Uterus (tissue), 4 donors: ENCODE data around the gene PFKFB3. TPM values are rescaled to one million over a fixed set of nuclear protein-coding genes. Genes with fewer than 3 reads are reported as not detected.
"Not testable (repeated sequence)": the region's sequence is repeated elsewhere in the genome, so short reads cannot be mapped to it uniquely, and the experiment has no call there.

Experiments used
- DNase-seq, 2 donors: peaks; one replicate each; pipeline ENCODE4 v3.0.0-alpha.2; 2019 to 2020
- H3K27ac ChIP-seq, 2 donors: fragments of 200-600 bp; sonication (generic); 1 replicate in 1 of 2; 2 replicates in 1 of 2; pipeline ENCODE4 v1.5.1; 2016 to 2018
- H3K27me3 ChIP-seq, 2 donors: fragments of 200-600 bp; sonication (generic); one replicate each; pipeline ENCODE4 v1.5.1; 2018 to 2019; ENCODE audit warnings: control low read depth in 1 of 2
- H3K36me3 ChIP-seq, 2 donors: fragments of 200-600 bp; sonication (generic); one replicate each; pipeline ENCODE4 v1.5.1; 2019; ENCODE audit warnings: control low read depth in 1 of 2
- H3K4me1 ChIP-seq, 2 donors: fragments of 200-600 bp; sonication (generic); one replicate each; pipeline ENCODE4 v1.5.1; 2018 to 2019; ENCODE audit warnings: control low read depth in 1 of 2
- H3K4me3 ChIP-seq, 2 donors: fragments of 200-600 bp; sonication (generic); 1 replicate in 1 of 2; 2 replicates in 1 of 2; pipeline ENCODE4 v1.5.1; 2018 to 2019; ENCODE audit warnings: mild to moderate bottlenecking in 1 of 2
- H3K9me3 ChIP-seq, 2 donors: fragments of 200-600 bp; sonication (generic); one replicate each; pipeline ENCODE4 v1.5.1; 2019; ENCODE audit warnings: control low read depth in 1 of 2
- CTCF ChIP-seq, 4 experiments: fragments of 200-600 bp in 2 of 4; fragments of 450-650 bp in 2 of 4; sonication (generic) in 2 of 4; IDR thresholded peaks; one replicate each; pipeline ENCODE4 v1.5.1; 2016 to 2019; ENCODE audit warnings: antibody characterized with exemption in 4 of 4, mild to moderate bottlenecking in 2 of 4, moderate library complexity in 1 of 4
- POLR2A ChIP-seq, 2 donors: fragments of 450-650 bp; IDR thresholded peaks; one replicate each; pipeline ENCODE4 v1.6.1; 2016; ENCODE audit warnings: antibody characterized with exemption in 2 of 2, mild to moderate bottlenecking in 1 of 2, moderate library complexity in 1 of 2
- intact Hi-C: fragments of 100-400 bp; cut with DNase I; formaldehyde crosslinking; loops from one replicate; pipeline ENCODE4 v1.15.1; 2023; ENCODE audit warnings: low total_unique reads
- total RNA-seq, 4 donors: library from RNA; depleted of rRNA in 3 of 4; stranded (reverse); fragments of >200 nt in 3 of 4; gene quantifications; one replicate each; pipeline versions ENCODE4 v1.1.0 to v1.2.4, GENCODE V29; 2014 to 2023
- donor health status: DM: yes; HTN: yes; CAD: no.

The PFKFB3 gene
- total RNA-seq, 4 donors from 2014 or later: 7.4 to 54.5 (median 14.7) TPM

DNA sequence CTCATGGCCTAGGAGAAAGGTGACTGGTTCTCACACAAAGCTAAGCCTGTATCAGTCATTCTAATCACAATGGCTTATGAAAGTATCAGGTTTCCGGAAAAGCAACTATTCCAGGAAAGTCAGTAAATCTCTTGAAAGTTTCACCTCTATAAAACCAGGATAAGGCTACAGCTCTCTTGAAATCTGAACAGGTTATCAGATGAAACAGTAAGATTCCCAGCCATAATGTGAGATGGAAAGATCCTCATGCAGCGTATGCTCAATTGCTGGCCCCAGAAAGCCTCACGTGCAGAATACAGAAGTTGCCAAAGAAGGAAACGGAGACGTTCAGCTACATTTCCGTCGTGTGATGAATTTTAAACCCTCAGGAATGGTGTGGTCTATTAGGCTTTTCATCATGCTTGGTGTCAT lies 90.0 kb downstream of the PFKFB3 start:
- no peaks in the 10 kb centered on the region for H3K27me3 ChIP-seq
- H3K36me3 ChIP-seq: no peaks in the 10 kb centered on the region
- H3K4me3 ChIP-seq: no peak overlapping the region
- TF ChIP-seq CTCF (IDR thresholded peaks at IDR 0.05) (no peak), POLR2A (IDR thresholded peaks at IDR 0.05) (no peak)
- no peak for DNase-seq
- intact Hi-C loops: no loop called here
- no peaks in the 10 kb centered on the region for H3K9me3 ChIP-seq
- no peaks in the 10 kb centered on the region for H3K4me1 ChIP-seq
- H3K27ac ChIP-seq: no peak overlapping the region

- H3K4me1 ChIP-seq, H3K9me3 ChIP-seq, H3K4me3 ChIP-seq, H3K27me3 ChIP-seq, intact Hi-C loops, H3K36me3 ChIP-seq, DNase-seq, H3K27ac ChIP-seq: not testable (repeated sequence)
These were observed 93.7 kb downstream of the PFKFB3 start for GRCh38 chr10:6296425-6296824.

DNA sequence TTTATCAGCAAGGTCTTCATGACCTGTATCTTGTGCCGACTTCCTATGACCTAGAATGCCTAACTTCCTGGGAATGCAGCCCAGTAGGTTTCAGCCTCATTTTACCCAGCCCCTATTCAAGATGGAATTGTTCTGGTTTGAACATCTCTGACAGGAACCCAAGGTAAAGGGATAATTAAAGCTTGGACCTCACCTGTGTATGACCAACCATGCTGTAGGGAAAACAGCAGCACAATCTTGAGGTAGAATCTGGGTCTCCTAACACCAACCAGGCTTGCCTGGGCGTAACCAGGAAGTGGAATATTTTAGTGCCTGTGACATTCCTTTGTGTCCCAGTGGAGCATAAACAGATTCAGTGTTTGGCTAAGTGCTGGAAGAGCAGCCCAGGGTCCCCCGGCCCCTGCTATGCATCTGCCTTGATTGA lies 94.1 kb downstream of the PFKFB3 start:
- TF ChIP-seq POLR2A (IDR thresholded peaks at IDR 0.05) (no peak), CTCF (IDR thresholded peaks at IDR 0.05) (no peak)
- DNase-seq: no peak
- intact Hi-C loops: no loop called here
- H3K4me3 ChIP-seq: no peak overlapping the region
- no peaks in the 10 kb centered on the region for H3K9me3 ChIP-seq
- no peaks in the 10 kb centered on the region for H3K36me3 ChIP-seq
- H3K27me3 ChIP-seq: no peaks in the 10 kb centered on the region
- H3K4me1 ChIP-seq: no peaks in the 10 kb centered on the region
- H3K27ac ChIP-seq: no peak overlapping the region

- no peak for DNase-seq
- Histone ChIP-seq H3K4me1 (no peaks in the 10 kb centered on the region), H3K4me3 (no peak overlapping the region), H3K27ac (no peak overlapping the region), H3K9me3 (no peaks in the 10 kb centered on the region), H3K27me3 (no peaks in the 10 kb centered on the region), H3K36me3 (no peaks in the 10 kb centered on the region)
- intact Hi-C loops: no loop called here
- no peak for TF ChIP-seq CTCF (IDR thresholded peaks at IDR 0.05)
These were observed 94.8 kb downstream of the PFKFB3 start for GRCh38 chr10:6297522-6297921.

DNA sequence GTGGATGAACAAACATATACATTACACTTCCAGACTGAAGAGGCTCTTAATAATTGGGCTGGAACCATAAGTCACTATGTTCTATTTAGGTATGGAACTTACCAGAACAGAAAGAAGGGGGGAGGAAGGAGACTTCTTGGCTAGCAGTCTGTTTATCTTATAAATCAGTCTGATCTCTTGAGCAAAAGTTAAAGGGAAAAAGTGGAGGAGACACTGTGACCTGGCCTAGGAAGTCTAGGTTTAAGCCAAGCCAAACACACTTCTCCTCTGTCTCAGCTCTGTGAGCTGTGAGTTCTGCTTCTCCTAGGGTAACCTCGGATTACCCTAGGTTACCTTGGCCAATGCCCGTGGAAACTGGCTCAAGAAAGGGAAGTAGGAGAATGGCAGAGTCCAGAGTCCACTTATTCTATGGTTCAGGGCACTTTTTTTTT lies 95.2 kb downstream of the PFKFB3 start:
- no peaks in the 10 kb centered on the region for H3K27me3 ChIP-seq
- H3K4me3 ChIP-seq: no peak overlapping the region
- intact Hi-C loops: no loop called here
- TF ChIP-seq POLR2A (IDR thresholded peaks at IDR 0.05) (no peak), CTCF (IDR thresholded peaks at IDR 0.05) (no peak)
- no peaks in the 10 kb centered on the region for H3K36me3 ChIP-seq
- no peak for DNase-seq
- H3K27ac ChIP-seq: no peak overlapping the region
- H3K9me3 ChIP-seq: no peaks in the 10 kb centered on the region
- no peaks in the 10 kb centered on the region for H3K4me1 ChIP-seq

DNA sequence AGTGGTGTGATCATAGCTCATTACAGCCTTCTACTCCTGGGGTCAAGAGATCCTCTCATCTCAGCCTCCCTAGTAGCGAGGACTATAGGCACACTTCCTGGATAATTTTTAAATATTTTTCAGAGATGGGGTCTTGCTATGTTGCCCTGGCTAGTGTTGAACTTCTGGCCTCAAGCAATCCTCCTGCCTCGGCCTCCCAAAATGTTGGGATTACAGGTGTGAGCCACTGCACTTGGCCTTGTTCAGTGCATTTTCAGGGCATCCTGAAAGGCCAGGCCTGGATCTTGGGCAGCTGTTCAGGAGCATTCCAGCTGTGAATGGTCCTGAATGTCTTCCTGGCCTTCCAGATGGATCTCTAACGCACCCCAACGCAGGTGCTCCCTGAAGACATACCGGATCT lies 95.7 kb downstream of the PFKFB3 start:
- intact Hi-C loops: no loop called here
- no peaks in the 10 kb centered on the region for H3K4me1 ChIP-seq

More for the DNA sequence above, 95.7 kb downstream of the PFKFB3 start:
- H3K27ac ChIP-seq: no peak overlapping the region
- no peaks in the 10 kb centered on the region for H3K36me3 ChIP-seq
- DNase-seq: no peak
- H3K4me3 ChIP-seq: no peak overlapping the region
- H3K9me3 ChIP-seq: no peaks in the 10 kb centered on the region
- TF ChIP-seq CTCF (IDR thresholded peaks at IDR 0.05) (no peak), POLR2A (IDR thresholded peaks at IDR 0.05) (no peak)
- H3K27me3 ChIP-seq: no peaks in the 10 kb centered on the region
